Measurements from ENCODE around the gene UBE2O.

Gene UBE2O

DNA sequence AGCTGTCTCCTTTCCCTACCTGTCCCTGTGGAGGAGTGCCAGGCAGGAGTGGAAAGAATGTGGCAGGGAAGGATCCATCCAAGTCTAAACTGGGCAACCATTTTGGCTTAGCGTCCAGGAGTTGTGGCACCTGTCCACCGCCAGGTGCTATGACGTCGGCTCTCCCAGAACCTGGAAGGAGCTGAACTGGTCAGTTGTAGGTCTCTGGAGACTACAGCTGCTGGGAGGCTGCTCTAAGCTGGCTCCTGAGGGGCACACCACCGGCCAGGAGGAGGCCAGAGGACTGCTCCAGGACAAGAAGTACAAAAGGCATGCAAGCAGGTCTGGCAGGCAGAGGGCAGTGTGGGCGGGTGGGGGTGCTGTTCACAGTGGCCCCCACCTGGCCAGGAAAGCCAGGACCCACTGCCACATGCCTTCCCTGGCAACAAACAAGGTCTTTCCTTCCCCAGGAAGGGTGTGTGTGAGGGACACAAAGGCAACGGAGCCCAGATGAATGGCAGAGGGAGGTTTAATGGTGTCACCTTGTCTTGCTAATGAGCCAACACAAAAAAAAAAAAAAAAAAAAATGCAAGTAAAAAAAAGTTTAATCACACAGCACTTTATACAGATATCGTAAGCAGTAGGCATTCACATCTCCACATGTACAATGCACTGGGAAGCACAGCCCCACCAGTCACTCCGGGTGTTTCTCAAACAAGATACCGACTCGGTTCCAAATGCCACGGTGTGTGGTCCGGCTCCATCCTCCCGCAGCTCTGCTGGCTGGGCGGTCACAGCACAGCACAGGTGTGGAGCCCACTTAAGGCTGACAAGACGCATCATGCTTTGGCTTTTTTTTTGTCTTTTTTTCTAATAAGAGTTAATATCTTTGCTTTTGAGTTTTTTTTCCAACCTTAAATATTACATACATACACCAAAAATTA, 63.7 kb downstream of the UBE2O start:
- DNase-seq (ENCODE audit: low read depth) = no peak

GRCh38 chr17:76386966-76387765, 65.8 kb downstream of the UBE2O start:
- no peak for DNase-seq (ENCODE audit: low read depth)

DNA sequence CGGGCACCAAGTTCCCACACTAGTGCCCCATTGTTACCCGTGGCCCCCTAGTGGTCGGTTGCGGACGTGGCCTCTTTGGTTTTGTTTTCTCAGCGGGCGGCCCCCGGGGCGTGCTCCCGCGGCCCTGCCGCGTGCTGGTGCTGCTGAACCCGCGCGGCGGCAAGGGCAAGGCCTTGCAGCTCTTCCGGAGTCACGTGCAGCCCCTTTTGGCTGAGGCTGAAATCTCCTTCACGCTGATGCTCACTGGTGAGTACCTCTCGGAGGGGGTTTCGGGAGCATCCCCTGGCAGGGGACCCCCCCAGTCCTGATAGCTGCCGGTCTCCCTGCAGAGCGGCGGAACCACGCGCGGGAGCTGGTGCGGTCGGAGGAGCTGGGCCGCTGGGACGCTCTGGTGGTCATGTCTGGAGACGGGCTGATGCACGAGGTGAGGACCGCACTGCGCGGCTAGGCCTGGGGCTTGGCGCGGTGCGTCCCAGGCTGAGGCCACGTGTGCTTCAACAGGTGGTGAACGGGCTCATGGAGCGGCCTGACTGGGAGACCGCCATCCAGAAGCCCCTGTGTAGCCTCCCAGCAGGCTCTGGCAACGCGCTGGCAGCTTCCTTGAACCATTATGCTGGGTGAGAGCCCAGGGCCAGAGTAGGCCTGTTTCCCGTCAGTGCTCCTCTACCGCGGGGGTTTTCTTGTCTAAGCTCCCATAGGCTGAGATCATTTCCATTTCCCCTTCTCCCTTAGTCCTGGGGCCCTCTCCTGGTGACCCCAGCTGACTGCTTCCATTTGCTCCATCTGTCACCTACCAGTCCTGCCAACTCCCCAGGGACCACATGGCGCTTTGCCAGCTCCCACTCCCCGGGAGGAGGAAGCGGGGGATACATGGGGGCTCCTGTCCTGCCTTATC, 66.8 kb downstream of the UBE2O start:
- peak; percentile 75 for DNase-seq (ENCODE audit: low read depth)

DNA sequence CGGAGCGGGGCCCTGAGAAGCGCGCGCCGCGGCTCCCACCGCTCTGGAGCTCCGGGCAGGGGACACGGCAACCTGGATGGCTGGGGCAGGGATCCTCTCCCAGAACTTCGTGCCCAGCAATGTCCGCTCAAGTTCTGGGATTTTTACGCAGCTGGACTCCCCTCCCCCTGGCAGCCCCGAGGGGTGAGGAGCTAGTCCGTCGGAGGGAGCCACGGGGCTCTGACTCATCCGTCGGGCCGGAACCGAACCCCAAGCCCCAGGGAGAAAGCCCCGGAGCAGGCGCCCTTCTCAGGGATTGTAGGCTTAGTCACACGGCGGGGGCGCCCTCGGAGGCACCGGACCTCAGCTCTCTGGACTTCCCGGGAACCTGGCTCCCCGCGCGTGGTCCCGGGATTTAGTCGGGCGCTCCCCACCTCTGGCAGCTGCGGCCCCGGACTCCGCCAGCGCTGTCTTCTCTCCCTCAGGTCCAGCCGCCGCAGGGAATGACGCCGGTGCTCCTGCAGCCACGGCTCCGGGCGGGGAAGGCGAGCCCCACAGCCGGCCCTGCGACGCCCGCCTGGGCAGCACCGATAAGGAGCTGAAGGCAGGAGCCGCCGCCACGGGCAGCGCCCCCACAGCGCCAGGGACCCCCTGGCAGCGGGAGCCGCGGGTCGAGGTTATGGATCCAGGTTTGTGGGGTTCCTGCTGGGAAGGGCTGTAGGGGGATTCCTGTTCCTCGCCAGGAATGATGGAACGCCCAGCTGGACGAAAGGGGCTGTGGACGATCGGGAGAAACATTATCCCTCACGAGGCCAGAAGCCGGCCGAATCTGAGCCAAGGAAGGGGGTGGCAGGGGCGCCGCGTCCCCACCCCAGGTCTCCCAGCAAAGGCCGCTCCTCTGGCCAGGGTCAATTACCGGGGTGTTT, 67.7 kb downstream of the UBE2O start:
- DNase-seq (ENCODE audit: low read depth) = peak; percentile 77

GRCh38 chr17:76384222-76384986, 68.5 kb downstream of the UBE2O start, which contains the start of gene SPHK1:
SPHK1 (plus strand) TSS chr17:76384609; CDS start chr17:76385645, 1,036 bp downstream.
- DNase-seq (ENCODE audit: low read depth) = peak; percentile 74

GRCh38 chr17:76383546-76384221, 69.3 kb downstream of the UBE2O start:
- DNase-seq (ENCODE audit: low read depth) = no peak

DNA sequence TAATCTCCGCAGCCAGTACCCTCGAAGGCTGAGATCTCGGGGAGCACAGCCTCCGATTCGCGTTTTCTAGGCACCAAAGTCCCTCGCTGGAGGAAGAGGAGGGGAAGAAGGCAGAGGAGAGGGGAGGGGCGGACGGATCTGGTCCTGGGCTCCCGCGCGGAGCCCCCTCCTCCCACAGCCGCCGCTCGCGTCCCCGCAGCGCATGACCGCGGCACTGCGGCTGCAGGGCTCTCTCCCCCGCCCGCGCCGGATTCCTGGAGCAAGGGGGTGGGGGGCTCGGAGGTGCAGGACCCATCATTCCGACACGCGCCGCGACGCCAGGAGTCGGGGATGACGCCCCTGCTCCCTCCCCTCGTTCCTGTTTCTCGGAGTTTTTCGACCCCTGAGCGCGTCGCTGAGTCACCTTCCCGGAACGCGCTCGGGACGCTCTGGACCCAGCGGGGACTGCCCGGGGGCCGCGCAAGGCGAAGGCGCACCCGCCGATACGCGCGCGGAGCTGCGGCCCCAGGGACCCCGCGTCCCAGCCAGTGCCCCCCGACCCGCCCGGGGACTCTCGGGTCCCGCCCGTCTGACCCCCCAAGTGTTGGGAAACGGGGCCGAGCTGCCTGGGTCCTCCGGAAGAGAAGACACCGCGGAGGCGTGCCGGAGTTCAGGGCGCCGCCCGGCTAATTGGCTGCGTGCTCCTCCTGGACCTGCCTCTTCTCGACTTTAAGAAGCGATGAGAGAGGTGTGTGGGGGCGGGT, 70.0 kb downstream of the UBE2O start:
- no peak for DNase-seq (ENCODE audit: low read depth)

DNA sequence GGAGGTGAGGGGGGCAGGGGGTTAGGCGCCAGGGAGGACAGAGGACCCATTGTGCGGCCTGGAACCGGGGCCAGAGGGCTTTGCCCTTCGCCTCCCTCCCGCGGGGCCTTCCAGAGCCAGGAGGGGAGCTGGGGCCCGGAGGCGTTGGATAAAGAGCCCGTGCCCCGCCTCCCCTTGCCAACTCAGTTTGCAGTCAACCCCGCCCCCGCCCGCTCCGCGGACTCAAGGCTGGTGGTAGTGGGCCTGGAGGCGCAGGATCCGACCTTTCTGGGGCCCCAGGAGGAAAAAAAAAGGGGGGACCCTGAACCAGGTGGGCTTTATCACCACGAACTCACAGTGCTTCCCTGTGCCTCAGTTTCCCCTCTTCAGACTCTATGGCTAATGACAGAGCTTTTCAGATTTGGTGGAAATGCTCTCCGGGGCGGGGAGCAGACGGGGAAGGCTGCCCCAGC, 70.6 kb downstream of the UBE2O start:
- no peak for DNase-seq (ENCODE audit: low read depth)

GRCh38 chr17:76381633-76382350, 71.2 kb downstream of the UBE2O start:
- no peak for DNase-seq (ENCODE audit: low read depth)

GRCh38 chr17:76379646-76380376, 73.1 kb downstream of the UBE2O start:
- DNase-seq (ENCODE audit: low read depth) = no peak

DNA sequence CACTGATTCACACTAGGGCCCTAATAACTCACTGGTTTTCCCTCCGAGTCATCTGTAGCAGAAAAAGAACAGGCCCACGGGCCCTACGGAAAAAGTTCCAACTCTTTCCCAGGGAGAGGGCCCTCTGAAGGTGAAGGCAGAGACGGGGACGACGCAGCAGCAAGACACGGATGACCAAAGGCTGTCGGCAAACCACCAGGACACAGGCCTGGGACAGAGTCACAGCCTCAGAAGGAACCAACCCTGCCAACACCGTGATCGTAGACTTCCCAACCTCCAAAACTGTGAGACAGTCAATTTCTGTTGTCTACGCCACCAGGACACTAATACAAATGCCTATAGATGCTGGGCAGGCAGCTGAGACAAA, 73.7 kb downstream of the UBE2O start:
- no peak for DNase-seq (ENCODE audit: low read depth)

GRCh38 chr17:76378548-76379274, 74.2 kb downstream of the UBE2O start:
- DNase-seq (ENCODE audit: low read depth) = no peak

- DNase-seq (ENCODE audit: low read depth) = no peak
Measured at GRCh38 chr17:76376318-76377133, 76.4 kb downstream of the UBE2O start.

DNA sequence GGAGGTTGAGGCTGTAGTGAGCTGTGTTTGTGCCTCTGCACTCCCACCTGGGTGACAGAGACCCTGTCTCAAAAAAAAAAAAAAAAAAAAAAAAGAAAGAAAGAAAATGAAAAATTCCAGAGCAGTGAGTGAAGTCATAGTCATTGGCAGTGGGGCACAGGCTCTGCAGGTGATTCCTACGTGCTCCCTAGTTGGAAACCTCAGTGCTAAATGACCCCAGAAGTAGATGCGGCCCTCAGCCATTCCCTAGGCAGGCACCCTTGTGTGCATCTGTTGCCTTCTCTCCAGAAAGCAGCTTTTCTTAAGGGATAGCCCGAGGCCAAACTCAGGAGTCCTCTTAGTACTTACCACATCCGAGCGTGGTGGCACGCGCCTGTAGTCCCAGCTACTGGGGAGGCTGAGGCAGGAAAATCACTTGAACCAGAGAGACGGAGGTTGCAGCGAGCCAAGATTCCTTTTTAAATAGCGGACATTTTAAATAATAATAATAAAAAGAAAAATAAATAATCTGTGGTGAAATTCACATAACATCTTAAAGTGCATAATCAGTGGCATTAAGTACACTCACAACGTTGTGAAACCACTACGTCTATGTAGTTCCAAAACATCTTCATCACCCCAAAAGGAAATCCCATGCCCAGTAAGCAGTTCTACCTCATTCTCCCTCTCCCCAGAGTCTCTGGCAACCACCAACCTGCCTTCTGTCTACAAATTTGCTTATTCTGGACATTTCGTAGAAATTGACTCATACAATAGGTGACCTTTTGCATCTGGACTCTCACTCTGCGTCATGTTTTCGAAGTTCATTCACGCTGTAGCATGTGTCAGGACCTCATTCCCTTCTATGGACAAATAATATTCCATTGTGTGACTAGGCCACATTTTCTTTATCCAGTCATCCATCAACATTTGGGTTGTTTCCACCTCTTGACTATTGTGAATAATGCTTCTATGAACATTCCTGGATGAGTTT, 81.0 kb downstream of the UBE2O start:
- DNase-seq (ENCODE audit: low read depth) = peak; percentile 95

Measured in stromal cell of bone marrow (primary cell).